Endothelial cell (in vitro differentiated cells): ENCODE data around the gene DOCK11. TPM values are rescaled to one million over a fixed set of nuclear protein-coding genes. Genes with fewer than 3 reads are reported as not detected.
A peak's percentile ranks its signal among the peaks of the same experiment; 100 is the strongest.

Experiments used
- DNase-seq: peaks from one replicate; pipeline ENCODE4 v3.0.0; 2021; ENCODE audit warnings: low spot score
- H3K27ac Mint-ChIP-seq: one replicate; pipeline ENCODE4 v1.8.0; 2021; ENCODE audit warnings: mixed read lengths, inconsistent platforms; ENCODE audit not compliant: unreplicated experiment
- H3K27me3 Mint-ChIP-seq: one replicate; pipeline ENCODE4 v1.8.0; 2021; ENCODE audit warnings: mild to moderate bottlenecking, moderate library complexity, mixed read lengths, inconsistent platforms; ENCODE audit not compliant: unreplicated experiment
- H3K36me3 Mint-ChIP-seq: one replicate; pipeline ENCODE4 v1.8.0; 2021; ENCODE audit warnings: mild to moderate bottlenecking, low read depth, mixed read lengths, inconsistent platforms; ENCODE audit not compliant: unreplicated experiment
- H3K4me1 Mint-ChIP-seq: one replicate; pipeline ENCODE4 v1.8.0; 2021; ENCODE audit warnings: mild to moderate bottlenecking, mixed read lengths, inconsistent platforms; ENCODE audit not compliant: unreplicated experiment
- H3K4me3 Mint-ChIP-seq: one replicate; pipeline ENCODE4 v1.8.0; 2021; ENCODE audit warnings: mild to moderate bottlenecking, mixed read lengths, inconsistent platforms; ENCODE audit not compliant: unreplicated experiment
- H3K9me3 Mint-ChIP-seq: one replicate; pipeline ENCODE4 v1.8.0; 2021; ENCODE audit warnings: mixed read lengths, inconsistent platforms; ENCODE audit not compliant: unreplicated experiment
- CTCF ChIP-seq: fragments of 200-600 bp; sonication (generic); IDR thresholded peaks from one replicate; pipeline ENCODE4 v1.5.0; 2021; ENCODE audit warnings: antibody characterized with exemption; ENCODE audit not compliant: unreplicated experiment
- total RNA-seq: library from RNA; stranded (reverse); fragmentation: NEBNext Ultra II Directional; extraction: Animal tissue kit (Norgen Biotek cat#: 25700); gene quantifications from one replicate; pipeline ENCODE4 v1.2.1, GENCODE V29; 2021; ENCODE audit not compliant: unreplicated experiment

The DOCK11 gene
- total RNA-seq, 1 donor from 2014 or later = 10.9 TPM

GRCh38 chrX:118536687-118537461, 41.3 kb downstream of the DOCK11 start:
- no peak for TF ChIP-seq CTCF
- no peaks in the 10 kb centered on the region for H3K4me1 Mint-ChIP-seq
- H3K36me3 Mint-ChIP-seq = no peaks in the 10 kb centered on the region
- no peak overlapping the region for H3K4me3 Mint-ChIP-seq
- DNase-seq = peak; percentile 3
- H3K9me3 Mint-ChIP-seq = no peaks in the 10 kb centered on the region
- no peaks in the 10 kb centered on the region for H3K27me3 Mint-ChIP-seq
- no peak overlapping the region for H3K27ac Mint-ChIP-seq

DNA sequence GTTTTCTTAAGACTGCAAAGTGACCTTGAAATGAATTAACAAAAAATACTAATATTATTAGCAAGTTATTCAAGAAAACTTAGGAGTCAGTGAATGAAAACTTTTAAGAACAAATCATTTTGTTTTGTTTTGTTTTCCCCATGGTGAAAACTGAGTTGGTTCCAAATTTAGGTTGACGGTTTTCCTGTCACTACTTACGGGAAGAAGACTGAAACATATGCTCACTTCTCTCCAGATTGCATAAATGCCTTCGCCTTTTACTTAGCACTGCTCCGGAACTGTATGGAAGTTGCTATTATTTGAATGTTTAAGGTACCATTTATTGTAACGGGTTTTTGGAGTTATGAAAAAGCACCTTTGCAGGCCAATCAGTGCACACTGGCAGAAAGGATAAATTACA, 42.8 kb downstream of the DOCK11 start:
- Mint-ChIP-seq H3K9me3 (no peaks in the 10 kb centered on the region), H3K4me1 (no peaks in the 10 kb centered on the region)

GRCh38 chrX:118540342-118540741, 44.7 kb downstream of the DOCK11 start:
- no peak overlapping the region for H3K27ac Mint-ChIP-seq

More for the DNA sequence above, 42.8 kb downstream of the DOCK11 start:
- H3K27me3 Mint-ChIP-seq = no peaks in the 10 kb centered on the region
- no peak overlapping the region for H3K4me3 Mint-ChIP-seq
- no peak for TF ChIP-seq CTCF
- DNase-seq = no peak
- no peaks in the 10 kb centered on the region for H3K36me3 Mint-ChIP-seq
- no peak overlapping the region for H3K27ac Mint-ChIP-seq

GRCh38 chrX:118541482-118541881, 45.9 kb downstream of the DOCK11 start:
- H3K4me1 Mint-ChIP-seq = no peaks in the 10 kb centered on the region
- H3K27me3 Mint-ChIP-seq = no peaks in the 10 kb centered on the region
- H3K4me3 Mint-ChIP-seq = no peak overlapping the region
- no peaks in the 10 kb centered on the region for H3K9me3 Mint-ChIP-seq
- no peak for TF ChIP-seq CTCF
- no peak overlapping the region for H3K27ac Mint-ChIP-seq
- DNase-seq = no peak
- no peaks in the 10 kb centered on the region for H3K36me3 Mint-ChIP-seq

More at GRCh38 chrX:118540342-118540741, 44.7 kb downstream of the DOCK11 start:
- H3K4me3 Mint-ChIP-seq = no peak overlapping the region
- H3K9me3 Mint-ChIP-seq = no peaks in the 10 kb centered on the region
- no peak for DNase-seq
- TF ChIP-seq CTCF = no peak
- no peaks in the 10 kb centered on the region for H3K4me1 Mint-ChIP-seq
- H3K36me3 Mint-ChIP-seq = no peaks in the 10 kb centered on the region
- H3K27me3 Mint-ChIP-seq = no peaks in the 10 kb centered on the region

- H3K4me3 Mint-ChIP-seq = no peak overlapping the region
- H3K4me1 Mint-ChIP-seq = no peaks in the 10 kb centered on the region
- H3K27ac Mint-ChIP-seq = no peak overlapping the region
- no peaks in the 10 kb centered on the region for H3K36me3 Mint-ChIP-seq
- no peaks in the 10 kb centered on the region for H3K9me3 Mint-ChIP-seq
- no peaks in the 10 kb centered on the region for H3K27me3 Mint-ChIP-seq
- TF ChIP-seq CTCF = no peak
- DNase-seq = no peak
These were observed 49.9 kb downstream of the DOCK11 start for GRCh38 chrX:118545510-118545909.
